ENCODE results near the gene TSPAN17. TPM values are rescaled to one million over a fixed set of nuclear protein-coding genes. Genes with fewer than 3 reads are reported as not detected.
A peak's percentile ranks its signal among the peaks of the same experiment; 100 is the strongest.

TSPAN17 gene
- polyA plus RNA-seq, 2 of the 4 experiments (the other 2 are of a cell fraction) = 35.6 to 47.4 TPM

GRCh38 chr5:176636426-176636825, 10.9 kb upstream of the TSPAN17 start:
- no peak overlapping the region for H3K4me3 ChIP-seq
- FAIRE-seq = no peak
- no peak; a peak in 1 of 6 replicates for ATAC-seq
- no peak for DNase-seq (ENCODE audit: low read depth in 1 of 2, low spot score in 1 of 2)
- POLR2A ChIA-PET = interaction anchor here (1.4 kb wide), 1 partner anchor 10 kb away, joined by 8 read pairs; the partner anchor contains the start of gene TSPAN17
- no peak overlapping the region for H3K27ac ChIP-seq
- H3K4me1 ChIP-seq = no peaks in the 10 kb centered on the region
- TF ChIP-seq, protein P1, sequence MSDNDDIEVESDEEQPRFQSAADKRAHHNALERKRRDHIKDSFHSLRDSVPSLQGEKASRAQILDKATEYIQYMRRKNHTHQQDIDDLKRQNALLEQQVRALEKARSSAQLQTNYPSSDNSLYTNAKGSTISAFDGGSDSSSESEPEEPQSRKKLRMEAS (IDR thresholded peaks at IDR 0.05) = no peak
- TF ChIP-seq JUN (IDR thresholded peaks at IDR 0.05) (no peak), CBX8 (IDR thresholded peaks at IDR 0.05) (no peak), HOXB13 (CRISPR knock-in tag; IDR thresholded peaks at IDR 0.05; ENCODE audit: low read depth) (no peak)
- CTCF ChIA-PET = interaction anchor here (1.0 kb wide), 1 partner anchor 221 kb away, joined by 3 read pairs; no protein-coding TSS in a partner anchor
- 62% methylated on average over 9 of the region's 9 CpGs for WGBS (ENCODE audit: missing lambda C conversion rate)
- no peak overlapping the region for H3K4me2 ChIP-seq
- H3K9me3 ChIP-seq = no peaks in the 10 kb centered on the region

DNA sequence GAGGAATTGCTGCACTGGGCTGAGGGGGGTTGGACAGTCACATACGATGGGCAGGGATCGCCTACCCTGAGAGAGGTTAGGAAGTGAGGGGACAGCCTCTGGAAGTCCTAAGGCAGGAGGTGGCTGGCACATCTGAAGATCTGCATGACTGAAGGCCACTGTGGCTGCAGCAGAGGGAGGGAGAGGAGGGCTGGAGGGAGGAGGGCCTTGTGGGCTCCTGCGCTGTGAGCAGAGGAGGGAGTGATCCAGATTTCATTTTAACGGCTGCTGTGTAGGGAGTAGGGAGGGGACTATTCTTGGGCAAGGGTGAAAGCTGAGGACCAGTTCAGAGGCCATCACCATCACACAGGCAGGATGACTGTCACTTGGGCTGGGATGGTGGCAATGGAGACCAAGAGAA, 9.7 kb upstream of the TSPAN17 start:
- DNase-seq (ENCODE audit: low read depth in 1 of 2, low spot score in 1 of 2) = no peak
- no peak for TF ChIP-seq ELK1 (IDR thresholded peaks at IDR 0.05; ENCODE audit: low read depth, low read length)
- Histone ChIP-seq H3K4me1 (no peaks in the 10 kb centered on the region), H3K27ac (no peak overlapping the region), H3K4me3 (no peak overlapping the region), H3K4me2 (no peak overlapping the region), H3K9me3 (no peaks in the 10 kb centered on the region)
- POLR2A ChIA-PET = no interaction called here
- 63% methylated on average over 4 of the region's 4 CpGs for WGBS (ENCODE audit: missing lambda C conversion rate)
- no peak for FAIRE-seq
- CTCF ChIA-PET = no interaction called here
- peak in 1 of 2 experiments; percentile 13; a peak in 1 of 6 replicates for ATAC-seq

DNA sequence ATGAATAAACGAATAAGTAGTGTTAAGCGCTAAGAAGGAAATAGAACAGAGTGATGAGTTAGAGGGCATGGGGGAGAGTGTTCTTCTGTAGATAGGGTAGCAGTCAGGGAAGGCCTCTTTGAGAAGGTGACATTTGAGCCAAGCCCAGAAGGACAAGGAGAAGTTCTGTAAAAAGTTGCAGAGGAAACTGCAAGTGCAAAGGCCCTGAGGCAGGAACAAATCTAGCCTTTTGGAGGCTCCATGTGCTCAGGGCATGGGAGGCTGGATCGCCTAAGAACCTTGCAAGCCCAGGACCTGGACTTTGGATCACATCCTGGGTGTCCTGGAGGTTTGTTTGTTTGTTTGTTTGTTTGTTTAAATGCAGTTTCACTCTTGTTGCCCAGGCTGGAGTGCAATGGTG, 8.8 kb upstream of the TSPAN17 start:
- DNase-seq (ENCODE audit: low read depth in 1 of 2, low spot score in 1 of 2) = no peak
- Histone ChIP-seq H3K4me1 (no peaks in the 10 kb centered on the region), H3K9me3 (no peaks in the 10 kb centered on the region), H3K27ac (no peak overlapping the region), H3K4me2 (no peak overlapping the region), H3K4me3 (no peak overlapping the region)
- FAIRE-seq = no peak
- ChIA-PET POLR2A (no interaction called here), CTCF (interaction anchor here (0.9 kb wide), 1 partner anchor 222 kb away, joined by 3 read pairs; the partner anchor contains the start of gene CLTB)
- ATAC-seq = no peak
- WGBS (ENCODE audit: missing lambda C conversion rate) = 76% methylated on average over 3 of the region's 3 CpGs
- TF ChIP-seq CTCF (IDR thresholded peaks at IDR 0.05) (no peak), RCOR1 (IDR thresholded peaks at IDR 0.05; ENCODE audit: low read depth, low read length) (no peak), ZC3H11A (IDR thresholded peaks at IDR 0.05) (no peak), RAD21 (conservative IDR thresholded peaks at IDR 0.05 in 1 of 2, IDR thresholded peaks at IDR 0.05 in 1 of 2) (no peak), GATA3 (IDR thresholded peaks at IDR 0.05; ENCODE audit: borderline replicate concordance) (no peak), SMC3 (IDR thresholded peaks at IDR 0.05) (no peak), FOSL2 (IDR thresholded peaks at IDR 0.05) (no peak), FOSL2 (CRISPR knock-in tag; IDR thresholded peaks at IDR 0.05) (no peak), HOXB5 (CRISPR knock-in tag; IDR thresholded peaks at IDR 0.05) (no peak)
- TF ChIP-seq, protein P2, sequence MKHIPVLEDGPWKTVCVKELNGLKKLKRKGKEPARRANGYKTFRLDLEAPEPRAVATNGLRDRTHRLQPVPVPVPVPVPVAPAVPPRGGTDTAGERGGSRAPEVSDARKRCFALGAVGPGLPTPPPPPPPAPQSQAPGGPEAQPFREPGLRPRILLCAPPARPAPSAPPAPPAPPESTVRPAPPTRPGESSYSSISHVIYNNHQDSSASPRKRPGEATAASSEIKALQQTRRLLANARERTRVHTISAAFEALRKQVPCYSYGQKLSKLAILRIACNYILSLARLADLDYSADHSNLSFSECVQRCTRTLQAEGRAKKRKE (CRISPR knock-in tag; IDR thresholded peaks at IDR 0.05; ENCODE audit: low read depth) = no peak

DNA sequence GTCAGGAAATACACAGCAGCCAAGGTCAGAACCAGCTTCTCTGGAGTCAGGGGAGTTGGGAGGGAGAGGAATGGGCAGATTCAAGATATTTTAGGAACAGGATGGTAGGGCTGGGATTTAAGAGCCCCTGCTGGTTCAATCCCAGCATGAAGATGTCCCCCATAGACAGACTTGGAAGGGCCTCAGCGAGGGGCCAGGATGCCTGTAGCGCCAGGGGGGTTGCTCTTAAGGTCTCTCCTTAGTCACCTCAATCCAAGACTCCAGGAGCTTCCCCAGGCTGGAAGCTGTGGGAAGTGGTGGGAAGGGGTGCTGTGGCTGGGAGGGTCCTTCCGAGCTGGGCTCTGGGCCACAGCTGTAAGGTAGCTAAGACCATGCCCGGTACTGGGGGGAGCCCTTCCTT, 8.1 kb upstream of the TSPAN17 start:
- Histone ChIP-seq H3K4me2 (no peak overlapping the region), H3K4me1 (no peaks in the 10 kb centered on the region), H3K9me3 (no peaks in the 10 kb centered on the region), H3K27ac (no peak overlapping the region), H3K4me3 (no peak overlapping the region)
- POLR2A ChIA-PET = no interaction called here
- CTCF ChIA-PET = interaction anchor here (0.9 to 1.8 kb wide), 3 partner anchors 21 to 910 kb away, joined by 3 to 4 read pairs (median 3); partner anchors contain the start of gene CLTB
- WGBS (ENCODE audit: missing lambda C conversion rate) = 54% methylated on average over 3 of the region's 4 CpGs
- no peak for FAIRE-seq
- DNase-seq (ENCODE audit: low read depth in 1 of 2, low spot score in 1 of 2) = no peak
- ATAC-seq = no peak
- TF ChIP-seq CBX2 (IDR thresholded peaks at IDR 0.05; ENCODE audit: borderline replicate concordance, low read depth) = no peak
- TF ChIP-seq CEBPB (IDR thresholded peaks at IDR 0.05) = no peak
- no peak for TF ChIP-seq EHF (CRISPR knock-in tag; IDR thresholded peaks at IDR 0.05)
- TF ChIP-seq, protein P1 (IDR thresholded peaks at IDR 0.05) = no peak
- no peak for TF ChIP-seq ESRRA (IDR thresholded peaks at IDR 0.05; ENCODE audit: borderline replicate concordance, low read length)
- TF ChIP-seq RNF2 (IDR thresholded peaks at IDR 0.05; ENCODE audit: borderline replicate concordance, low read depth) = no peak
- TF ChIP-seq, protein P3, sequence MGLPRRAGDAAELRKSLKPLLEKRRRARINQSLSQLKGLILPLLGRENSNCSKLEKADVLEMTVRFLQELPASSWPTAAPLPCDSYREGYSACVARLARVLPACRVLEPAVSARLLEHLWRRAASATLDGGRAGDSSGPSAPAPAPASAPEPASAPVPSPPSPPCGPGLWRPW (IDR thresholded peaks at IDR 0.05) = no peak
- TF ChIP-seq HOXB5 (CRISPR knock-in tag; IDR thresholded peaks at IDR 0.05) = no peak
- TF ChIP-seq, protein P4, sequence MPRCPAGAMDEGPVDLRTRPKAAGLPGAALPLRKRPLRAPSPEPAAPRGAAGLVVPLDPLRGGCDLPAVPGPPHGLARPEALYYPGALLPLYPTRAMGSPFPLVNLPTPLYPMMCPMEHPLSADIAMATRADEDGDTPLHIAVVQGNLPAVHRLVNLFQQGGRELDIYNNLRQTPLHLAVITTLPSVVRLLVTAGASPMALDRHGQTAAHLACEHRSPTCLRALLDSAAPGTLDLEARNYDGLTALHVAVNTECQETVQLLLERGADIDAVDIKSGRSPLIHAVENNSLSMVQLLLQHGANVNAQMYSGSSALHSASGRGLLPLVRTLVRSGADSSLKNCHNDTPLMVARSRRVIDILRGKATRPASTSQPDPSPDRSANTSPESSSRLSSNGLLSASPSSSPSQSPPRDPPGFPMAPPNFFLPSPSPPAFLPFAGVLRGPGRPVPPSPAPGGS (IDR thresholded peaks at IDR 0.05) = no peak
- no peak for TF ChIP-seq RAD21 (conservative IDR thresholded peaks at IDR 0.05 in 1 of 2, IDR thresholded peaks at IDR 0.05 in 1 of 2)
- no peak for TF ChIP-seq ELK1 (IDR thresholded peaks at IDR 0.05; ENCODE audit: low read depth, low read length)
- no peak for TF ChIP-seq MAFK (IDR thresholded peaks at IDR 0.05; ENCODE audit: partially characterized antibody)
- TF ChIP-seq EHMT2 (IDR thresholded peaks at IDR 0.05; ENCODE audit: low read depth) = no peak
